ENCODE data around the gene CEP85L. TPM values are rescaled to one million over a fixed set of nuclear protein-coding genes. Genes with fewer than 3 reads are reported as not detected.

The CEP85L gene
- total RNA-seq, 4 donors from 2014 or later, result 10.5 to 42.9 (median 17.1) TPM

DNA sequence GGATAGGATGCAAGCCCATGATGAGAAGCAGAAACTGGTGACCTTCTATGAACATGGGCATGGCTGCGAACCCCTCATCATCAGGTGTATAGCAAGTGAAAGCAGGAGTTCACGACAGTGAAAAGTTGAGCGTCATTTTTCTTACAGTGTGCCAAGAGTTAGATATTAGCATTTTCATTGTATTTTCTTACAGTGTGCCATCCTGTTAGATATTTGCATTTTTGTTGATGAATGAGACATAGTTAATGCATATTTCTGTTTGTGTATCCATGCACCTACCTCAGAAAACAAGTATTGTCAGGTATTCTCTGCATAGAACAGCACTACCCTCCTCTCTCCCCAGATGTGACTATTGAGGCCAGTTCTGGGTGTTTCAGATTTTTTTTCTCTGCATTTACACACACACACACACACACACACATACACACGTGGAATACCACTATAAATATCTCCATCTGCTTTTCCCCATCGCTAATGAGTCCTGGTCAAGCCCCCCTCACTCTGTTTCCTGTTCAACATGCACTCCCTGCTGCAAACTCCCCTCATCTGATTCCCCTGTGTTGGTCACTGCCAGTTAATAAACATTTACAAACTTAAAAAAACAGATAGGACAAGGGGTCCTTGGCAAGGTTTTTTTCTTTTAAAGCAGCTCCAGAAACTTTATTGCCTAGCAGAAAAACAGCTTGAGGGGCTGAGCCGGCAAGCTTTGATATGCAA lies 61.6 kb downstream of the CEP85L start:
- H3K36me3 ChIP-seq, result no peaks in the 10 kb centered on the region
- TF ChIP-seq POLR2A (IDR thresholded peaks at IDR 0.05), result no peak
- TF ChIP-seq CTCF (IDR thresholded peaks at IDR 0.05), result no peak
- H3K4me3 ChIP-seq (replicated peaks in 1 of 3), result no peak overlapping the region
- WGBS, 2 donors, result 67 to 69% methylated on average over 6 of the region's 6 CpGs
- no peak overlapping the region for H3K27ac ChIP-seq
- H3K27me3 ChIP-seq, result no peaks in the 10 kb centered on the region
- no peaks in the 10 kb centered on the region for H3K9me3 ChIP-seq
- H3K4me1 ChIP-seq, result no peaks in the 10 kb centered on the region
- no peak for DNase-seq
- intact Hi-C loops (cut with DNase I), result no loop called here

DNA sequence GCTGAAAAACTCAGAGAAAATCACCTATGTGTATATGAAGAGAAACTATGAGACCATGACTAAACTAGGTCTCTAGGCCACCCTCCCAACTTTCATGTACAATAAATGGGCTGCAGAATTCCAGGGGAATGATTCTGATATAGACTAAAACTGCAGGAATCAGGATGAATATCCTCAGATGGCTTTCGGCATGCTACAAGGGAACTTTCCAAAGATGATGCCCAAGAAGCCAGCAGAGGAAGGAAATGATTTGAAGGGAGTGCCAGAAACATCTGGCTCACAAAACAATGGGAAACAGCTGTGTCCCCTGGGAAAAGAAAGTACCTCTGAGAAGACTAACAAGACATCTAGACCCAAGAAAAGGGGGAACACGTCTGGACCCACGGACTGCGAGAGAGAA lies 62.2 kb downstream of the CEP85L start:
- H3K36me3 ChIP-seq, result no peaks in the 10 kb centered on the region
- intact Hi-C loops (cut with DNase I), result no loop called here
- H3K4me3 ChIP-seq (replicated peaks in 1 of 3), result no peak overlapping the region
- H3K27me3 ChIP-seq, result no peaks in the 10 kb centered on the region
- DNase-seq, result no peak
- H3K9me3 ChIP-seq, result no peaks in the 10 kb centered on the region
- H3K4me1 ChIP-seq, result no peaks in the 10 kb centered on the region
- WGBS, 2 donors, result 70 to 77% methylated on average over 4 of the region's 4 CpGs
- TF ChIP-seq CTCF (IDR thresholded peaks at IDR 0.05), result no peak
- no peak for TF ChIP-seq POLR2A (IDR thresholded peaks at IDR 0.05)
- no peak overlapping the region for H3K27ac ChIP-seq

GRCh38 chr6:118588626-118589025 lies 62.8 kb downstream of the CEP85L start:
- intact Hi-C loops (cut with DNase I), result no loop called here
- TF ChIP-seq POLR2A (IDR thresholded peaks at IDR 0.05) (no peak), CTCF (IDR thresholded peaks at IDR 0.05) (no peak)
- Histone ChIP-seq H3K27ac (no peak overlapping the region), H3K9me3 (no peaks in the 10 kb centered on the region), H3K4me1 (no peaks in the 10 kb centered on the region), H3K27me3 (no peaks in the 10 kb centered on the region), H3K4me3 (replicated peaks in 1 of 3) (no peak overlapping the region), H3K36me3 (no peaks in the 10 kb centered on the region)
- whole genome bisulfite sequencing, 2 donors, result 95 to 98% methylated on average over 5 of the region's 5 CpGs
- no peak for DNase-seq

DNA sequence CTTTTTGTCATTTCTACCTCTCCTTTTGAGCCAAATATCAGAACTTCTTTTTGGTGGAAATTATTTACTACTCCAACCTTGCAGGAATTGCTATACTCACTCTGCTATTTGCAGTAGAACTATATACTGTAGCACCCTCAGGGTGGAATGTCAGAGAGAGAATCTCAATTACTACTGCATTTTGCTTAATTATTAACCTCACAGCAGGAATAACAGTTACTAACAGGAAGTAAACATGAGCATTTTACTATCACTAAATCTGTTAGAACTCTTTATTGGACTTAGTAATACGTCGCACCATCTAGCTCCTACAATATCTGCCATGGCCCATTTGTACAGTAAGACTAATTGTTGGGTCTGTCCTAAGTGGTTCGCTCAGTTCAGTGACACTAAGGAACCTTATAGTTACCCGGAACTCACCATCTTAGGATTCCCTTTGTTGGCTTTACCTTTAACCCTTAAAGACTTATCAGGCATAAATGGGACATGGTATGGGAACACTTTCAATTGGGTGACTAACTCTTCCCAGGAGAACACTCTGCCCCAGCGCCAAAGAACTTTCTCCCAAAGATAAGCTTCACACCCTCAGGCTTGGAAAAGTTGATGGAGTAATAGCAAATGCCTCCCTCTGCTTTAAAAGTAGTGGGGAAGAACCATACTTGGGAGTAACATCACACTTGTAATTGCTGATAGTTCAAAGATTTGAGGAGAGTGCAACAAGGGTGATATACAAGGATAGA lies 64.5 kb downstream of the CEP85L start:
- Histone ChIP-seq H3K27ac (no peak overlapping the region), H3K4me1 (no peaks in the 10 kb centered on the region), H3K36me3 (no peaks in the 10 kb centered on the region), H3K4me3 (replicated peaks in 1 of 3) (no peak overlapping the region), H3K27me3 (no peaks in the 10 kb centered on the region), H3K9me3 (no peaks in the 10 kb centered on the region)
- WGBS, 2 donors, result 95 to 96% methylated on average over 5 of the region's 5 CpGs
- DNase-seq, result no peak
- intact Hi-C loops (cut with DNase I), result no loop called here
- TF ChIP-seq CTCF (IDR thresholded peaks at IDR 0.05), result no peak
- no peak for TF ChIP-seq POLR2A (IDR thresholded peaks at IDR 0.05)

DNA sequence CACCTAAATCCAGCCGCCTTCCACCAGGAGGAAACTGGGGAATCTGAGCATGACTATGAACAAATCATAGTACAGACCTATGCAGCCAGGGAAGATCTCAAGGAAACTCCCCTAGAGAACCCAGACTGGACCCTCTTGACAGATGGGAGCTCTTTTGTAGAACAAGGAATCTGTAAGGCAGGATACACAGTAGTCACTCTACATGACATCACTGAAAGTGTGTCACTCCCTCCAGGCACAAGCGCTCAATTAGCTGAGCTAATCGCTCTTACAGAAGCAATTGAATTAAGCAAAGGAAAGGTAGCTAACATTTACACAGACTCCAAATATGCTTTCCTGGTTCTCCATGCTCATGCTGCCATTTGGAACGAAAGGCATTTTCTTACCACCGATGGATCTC lies 66.5 kb downstream of the CEP85L start:
- H3K27ac ChIP-seq, result no peak overlapping the region
- intact Hi-C loops (cut with DNase I), result no loop called here
- TF ChIP-seq POLR2A (IDR thresholded peaks at IDR 0.05), result no peak
- no peak for TF ChIP-seq CTCF (IDR thresholded peaks at IDR 0.05)
- H3K4me1 ChIP-seq, result no peaks in the 10 kb centered on the region
- H3K27me3 ChIP-seq, result no peaks in the 10 kb centered on the region
- no peak for DNase-seq
- H3K9me3 ChIP-seq, result no peaks in the 10 kb centered on the region
- WGBS, 2 donors, result 93 to 94% methylated on average over 5 of the region's 5 CpGs
- no peaks in the 10 kb centered on the region for H3K36me3 ChIP-seq
- no peak overlapping the region for H3K4me3 ChIP-seq (replicated peaks in 1 of 3)
